Ishikawa (cell line): Measurements from ENCODE around the gene ENDOU.

Experiments used
- CEBPB ChIP-seq: IDR thresholded peaks from 2 replicates; pipeline ENCODE4 v1.6.1; 2012
- CREB1 ChIP-seq: IDR thresholded peaks from 2 replicates; pipeline ENCODE4 v1.6.1; 2012; ENCODE audit warnings: low read depth
- EGR1 ChIP-seq: IDR thresholded peaks from 2 replicates; pipeline ENCODE4 v1.6.1; 2012
- EP300 ChIP-seq: IDR thresholded peaks from 2 replicates; pipeline ENCODE4 v1.6.1; 2012; ENCODE audit warnings: borderline replicate concordance
- FOXM1 ChIP-seq: IDR thresholded peaks from 2 replicates; pipeline ENCODE4 v1.6.1; 2012; ENCODE audit warnings: low read depth, borderline replicate concordance
- NFIC ChIP-seq: IDR thresholded peaks from 2 replicates; pipeline ENCODE4 v1.6.1; 2012
- RAD21 ChIP-seq: IDR thresholded peaks from 2 replicates; pipeline ENCODE4 v1.6.1; 2012; ENCODE audit warnings: low read depth
- TAF1 ChIP-seq: IDR thresholded peaks from 2 replicates; pipeline ENCODE4 v1.6.1; 2012; ENCODE audit warnings: low read depth, mild to moderate bottlenecking
- TCF12 ChIP-seq: IDR thresholded peaks from 2 replicates; pipeline ENCODE4 v1.6.1; 2012; ENCODE audit warnings: low read depth
- TEAD4 ChIP-seq: IDR thresholded peaks from 2 replicates; pipeline ENCODE4 v1.6.1; 2012
- YY1 ChIP-seq: IDR thresholded peaks from 2 replicates; pipeline ENCODE4 v1.6.1; 2012; ENCODE audit warnings: low read depth
- ZBTB7A ChIP-seq: IDR thresholded peaks from 2 replicates; pipeline ENCODE4 v1.6.1; 2012; ENCODE audit warnings: low read depth
- TF ChIP-seq, protein P1 (sequence below): IDR thresholded peaks from 2 replicates; pipeline ENCODE4 v1.6.1; 2012
- TF ChIP-seq, protein P2 (sequence below): IDR thresholded peaks from 2 replicates; pipeline ENCODE4 v1.6.1; 2012; ENCODE audit warnings: low read depth, mild to moderate bottlenecking
- TF ChIP-seq, protein P3 (sequence below): IDR thresholded peaks from 2 replicates; pipeline ENCODE4 v1.6.1; 2012

The ENDOU gene

DNA sequence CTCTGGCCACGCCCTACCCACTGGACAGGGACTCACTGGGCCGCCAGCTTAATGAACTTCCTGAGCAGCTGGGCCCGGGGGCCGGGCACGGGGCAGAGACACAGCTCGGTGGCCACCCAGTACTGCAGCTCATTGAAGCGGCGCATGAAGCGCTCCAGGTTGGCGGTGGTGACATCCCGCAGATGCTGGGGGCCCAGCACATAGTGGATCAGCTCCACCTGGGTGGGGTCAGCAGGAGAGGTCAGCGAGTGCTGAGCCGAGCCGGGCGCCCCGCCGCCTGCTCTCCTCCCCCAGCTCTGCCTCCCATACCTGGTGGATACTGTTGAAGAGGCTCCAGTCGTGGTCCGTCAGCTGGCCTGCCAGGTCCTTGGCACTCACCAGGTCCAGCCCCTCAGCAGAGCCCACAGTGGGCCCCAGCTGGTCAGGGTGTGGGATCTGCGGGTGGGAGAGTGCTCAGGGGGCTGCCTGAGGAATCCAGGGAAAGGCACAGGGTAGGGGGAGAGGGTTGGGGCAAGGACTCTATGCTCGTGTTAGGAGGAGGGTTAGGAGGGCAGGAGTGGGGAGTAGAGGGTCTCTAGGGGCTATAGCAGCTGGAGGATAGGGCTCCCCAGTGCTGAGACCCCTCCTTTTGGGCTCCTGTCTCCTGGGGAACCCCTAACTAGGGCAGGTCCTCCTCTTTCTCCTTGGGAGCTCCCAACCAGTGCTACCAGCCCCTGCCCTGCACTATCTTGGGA lies 15.5 kb upstream of the ENDOU start:
- TF ChIP-seq YY1 (no peak), EGR1 (no peak), ZBTB7A (no peak), CEBPB (no peak), CREB1 (no peak), FOXM1 (no peak), TAF1 (no peak), TEAD4 (no peak)
- TF ChIP-seq, protein P1, sequence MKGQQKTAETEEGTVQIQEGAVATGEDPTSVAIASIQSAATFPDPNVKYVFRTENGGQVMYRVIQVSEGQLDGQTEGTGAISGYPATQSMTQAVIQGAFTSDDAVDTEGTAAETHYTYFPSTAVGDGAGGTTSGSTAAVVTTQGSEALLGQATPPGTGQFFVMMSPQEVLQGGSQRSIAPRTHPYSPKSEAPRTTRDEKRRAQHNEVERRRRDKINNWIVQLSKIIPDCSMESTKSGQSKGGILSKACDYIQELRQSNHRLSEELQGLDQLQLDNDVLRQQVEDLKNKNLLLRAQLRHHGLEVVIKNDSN, result no peak
- TF ChIP-seq, protein P2, sequence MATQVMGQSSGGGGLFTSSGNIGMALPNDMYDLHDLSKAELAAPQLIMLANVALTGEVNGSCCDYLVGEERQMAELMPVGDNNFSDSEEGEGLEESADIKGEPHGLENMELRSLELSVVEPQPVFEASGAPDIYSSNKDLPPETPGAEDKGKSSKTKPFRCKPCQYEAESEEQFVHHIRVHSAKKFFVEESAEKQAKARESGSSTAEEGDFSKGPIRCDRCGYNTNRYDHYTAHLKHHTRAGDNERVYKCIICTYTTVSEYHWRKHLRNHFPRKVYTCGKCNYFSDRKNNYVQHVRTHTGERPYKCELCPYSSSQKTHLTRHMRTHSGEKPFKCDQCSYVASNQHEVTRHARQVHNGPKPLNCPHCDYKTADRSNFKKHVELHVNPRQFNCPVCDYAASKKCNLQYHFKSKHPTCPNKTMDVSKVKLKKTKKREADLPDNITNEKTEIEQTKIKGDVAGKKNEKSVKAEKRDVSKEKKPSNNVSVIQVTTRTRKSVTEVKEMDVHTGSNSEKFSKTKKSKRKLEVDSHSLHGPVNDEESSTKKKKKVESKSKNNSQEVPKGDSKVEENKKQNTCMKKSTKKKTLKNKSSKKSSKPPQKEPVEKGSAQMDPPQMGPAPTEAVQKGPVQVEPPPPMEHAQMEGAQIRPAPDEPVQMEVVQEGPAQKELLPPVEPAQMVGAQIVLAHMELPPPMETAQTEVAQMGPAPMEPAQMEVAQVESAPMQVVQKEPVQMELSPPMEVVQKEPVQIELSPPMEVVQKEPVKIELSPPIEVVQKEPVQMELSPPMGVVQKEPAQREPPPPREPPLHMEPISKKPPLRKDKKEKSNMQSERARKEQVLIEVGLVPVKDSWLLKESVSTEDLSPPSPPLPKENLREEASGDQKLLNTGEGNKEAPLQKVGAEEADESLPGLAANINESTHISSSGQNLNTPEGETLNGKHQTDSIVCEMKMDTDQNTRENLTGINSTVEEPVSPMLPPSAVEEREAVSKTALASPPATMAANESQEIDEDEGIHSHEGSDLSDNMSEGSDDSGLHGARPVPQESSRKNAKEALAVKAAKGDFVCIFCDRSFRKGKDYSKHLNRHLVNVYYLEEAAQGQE, result no peak

DNA sequence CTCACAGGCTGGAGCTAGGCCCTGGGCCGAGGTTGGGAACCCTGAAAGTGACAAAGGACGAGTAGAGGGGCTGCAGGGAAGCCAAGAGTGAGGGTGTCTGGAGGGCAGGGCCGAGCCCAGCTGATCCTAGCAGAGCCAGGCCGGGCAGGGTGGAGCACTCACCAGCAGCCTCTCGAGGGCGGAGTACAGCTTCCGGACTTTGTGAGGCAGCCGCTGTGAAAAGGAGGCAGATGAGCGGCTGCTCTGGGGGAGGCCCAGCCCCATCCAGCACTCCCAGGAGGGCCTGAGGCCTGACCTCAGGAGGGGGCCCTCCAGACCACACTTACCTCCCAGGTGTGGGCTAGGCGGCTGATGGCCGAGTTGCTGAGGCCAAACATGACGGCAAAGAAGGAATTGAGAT lies 14.7 kb upstream of the ENDOU start:
- TF ChIP-seq CREB1 (no peak), EP300 (no peak), ZBTB7A (no peak), RAD21 (no peak), YY1 (no peak), NFIC (no peak), TAF1 (no peak)

DNA sequence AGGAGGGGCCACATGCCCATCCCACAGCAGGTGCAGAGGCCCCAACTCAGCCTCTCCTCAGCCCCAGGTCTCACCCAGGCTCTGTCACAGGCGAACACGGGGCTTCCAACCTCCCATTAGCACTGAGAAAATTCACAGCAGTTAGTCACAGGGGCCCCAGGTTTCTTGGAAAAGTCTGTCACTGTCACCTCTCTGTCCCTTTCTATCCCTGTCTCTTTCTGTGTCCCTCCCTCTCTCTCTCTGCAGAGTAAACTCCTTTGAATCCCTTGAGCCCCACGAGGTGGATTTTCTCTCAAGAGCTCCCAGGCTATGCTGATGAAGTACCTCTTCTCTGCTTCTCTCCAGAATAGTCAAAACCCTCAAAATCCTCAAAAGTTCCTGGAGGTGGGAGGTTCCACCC lies 14.0 kb upstream of the ENDOU start:
- TF ChIP-seq NFIC (no peak), RAD21 (no peak)
- TF ChIP-seq, protein P2, result no peak
- TF ChIP-seq, protein P1, result no peak
- TF ChIP-seq, protein P3, sequence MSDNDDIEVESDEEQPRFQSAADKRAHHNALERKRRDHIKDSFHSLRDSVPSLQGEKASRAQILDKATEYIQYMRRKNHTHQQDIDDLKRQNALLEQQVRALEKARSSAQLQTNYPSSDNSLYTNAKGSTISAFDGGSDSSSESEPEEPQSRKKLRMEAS, result no peak

DNA sequence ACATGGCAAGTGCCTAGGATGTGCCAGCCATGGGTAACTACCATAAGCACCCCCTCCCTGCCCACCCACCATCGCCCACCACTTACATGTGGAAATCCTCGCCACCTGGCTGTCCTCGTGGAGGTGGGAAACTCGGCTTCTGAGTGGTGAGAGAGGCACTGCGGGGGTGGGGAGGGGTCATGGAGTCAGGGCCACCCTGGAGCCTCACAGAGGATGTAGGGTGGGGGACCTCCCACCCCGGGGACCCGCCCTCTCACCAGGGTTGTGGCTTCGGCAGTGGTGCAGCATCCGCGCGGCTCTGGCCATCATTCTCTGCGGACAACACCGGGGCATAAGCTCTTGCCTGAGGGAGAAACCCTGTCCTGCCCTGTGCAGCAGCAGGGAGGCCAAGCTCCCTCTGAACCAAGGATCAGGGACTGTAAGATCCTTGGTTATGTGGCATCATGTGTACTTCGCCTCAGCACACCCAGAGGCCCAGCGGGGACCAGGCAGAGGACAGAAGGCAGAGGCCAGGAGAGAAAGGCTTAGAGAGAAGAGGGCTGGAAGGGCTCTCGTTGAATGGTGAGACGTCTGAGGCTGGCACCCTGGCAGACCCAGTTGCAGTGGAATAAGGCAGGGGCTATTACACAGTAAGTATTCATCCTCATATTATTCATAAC lies 12.8 kb upstream of the ENDOU start:
- TF ChIP-seq NFIC, result no peak
- no peak for TF ChIP-seq EGR1
- TF ChIP-seq ZBTB7A, result no peak
- TF ChIP-seq TEAD4, result no peak
- no peak for TF ChIP-seq CREB1
- TF ChIP-seq FOXM1, result no peak
- no peak for TF ChIP-seq TAF1
- TF ChIP-seq RAD21, result no peak
- no peak for TF ChIP-seq TCF12

DNA sequence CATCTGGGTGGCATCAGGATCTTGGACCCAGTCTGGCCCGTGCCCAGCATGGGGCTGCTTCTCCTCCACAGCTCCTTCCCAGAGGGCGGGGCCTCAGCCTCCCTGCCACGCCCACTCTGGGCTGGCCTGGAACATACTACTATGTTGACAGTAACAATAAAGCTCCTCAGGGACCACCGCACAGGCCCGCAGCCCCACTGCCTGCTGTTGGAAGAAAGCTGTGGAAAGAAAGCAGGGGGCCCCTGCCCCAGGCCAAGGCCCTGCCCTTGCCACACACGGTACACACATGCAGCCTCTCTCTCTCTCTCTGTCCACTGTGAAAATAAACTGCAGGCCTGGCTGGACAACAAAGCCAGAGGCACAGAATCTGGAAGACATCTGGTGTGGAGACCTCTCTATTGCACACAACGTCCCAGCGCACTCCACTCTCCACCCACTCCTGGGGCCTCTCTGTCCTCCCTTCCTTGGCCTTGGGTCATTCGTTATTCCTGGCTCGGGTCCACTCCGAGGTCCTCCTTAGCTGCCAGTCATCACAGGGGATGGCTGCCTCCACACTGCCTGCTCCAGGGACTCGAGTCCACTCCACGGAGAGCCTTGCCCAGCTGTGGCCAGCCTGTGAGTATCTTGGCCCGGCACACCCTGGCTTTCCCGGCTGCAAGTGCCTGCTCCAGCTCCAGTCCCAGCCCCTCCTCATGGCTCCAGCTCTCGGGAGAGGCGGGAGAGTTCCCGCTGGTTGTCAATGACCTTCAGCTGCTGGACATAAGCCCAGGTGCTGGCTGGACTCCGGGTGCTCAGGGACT lies 11.8 kb upstream of the ENDOU start:
- TF ChIP-seq NFIC (no peak), ZBTB7A (no peak), CEBPB (no peak), YY1 (no peak)

DNA sequence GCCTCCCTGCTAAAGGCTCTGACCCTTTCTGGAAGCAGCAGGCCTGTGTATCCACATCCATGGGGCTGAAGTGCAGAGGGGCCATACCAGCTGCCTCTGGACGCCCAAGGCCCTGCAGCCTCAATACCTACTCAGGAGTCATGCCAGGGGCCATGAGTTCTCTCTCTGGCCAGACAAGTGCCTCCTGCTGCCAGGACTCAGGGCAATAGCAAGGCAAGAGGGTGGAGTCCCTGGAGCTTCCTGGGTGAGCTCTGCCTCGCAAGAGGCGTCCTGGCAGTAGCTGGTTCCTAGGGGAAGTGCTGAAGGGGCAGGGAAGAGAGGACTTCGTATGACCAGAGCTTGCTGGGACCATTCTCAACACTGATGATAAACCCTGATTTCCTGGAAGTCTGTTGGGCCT lies 10.9 kb upstream of the ENDOU start:
- no peak for TF ChIP-seq ZBTB7A
- TF ChIP-seq, protein P1, result no peak
- TF ChIP-seq, protein P3, result no peak
- no peak for TF ChIP-seq TEAD4
- TF ChIP-seq, protein P2, result no peak
- TF ChIP-seq TAF1, result no peak
- no peak for TF ChIP-seq YY1
- TF ChIP-seq TCF12, result no peak
- no peak for TF ChIP-seq EP300
- TF ChIP-seq CREB1, result no peak
- TF ChIP-seq RAD21, result no peak
- TF ChIP-seq CEBPB, result no peak
- no peak for TF ChIP-seq NFIC
- no peak for TF ChIP-seq FOXM1
- no peak for TF ChIP-seq EGR1
